Motor neuron (in vitro differentiated cells): ENCODE data around the gene ZBP1. TPM values are rescaled to one million over a fixed set of nuclear protein-coding genes. Genes with fewer than 3 reads are reported as not detected.

Experiments
- ATAC-seq, 8 experiments: fragments of 200-7000 bp; cut with Tn5 transposase; replicated peaks in 6 of 8; 2 replicates each; pipeline ENCODE4 v1.8.0; 2021; ENCODE audit warnings: mild to moderate bottlenecking in 8 of 8, moderate library complexity in 8 of 8
- H3K27ac ChIP-seq, 2 donors: fragments of 250-450 bp; sonication (Bioruptor Pico); 2 replicates each; pipeline ENCODE4 v1.9.0; 2021; ENCODE audit warnings: antibody characterized with exemption in 2 of 2, mild to moderate bottlenecking in 2 of 2, moderate library complexity in 1 of 2
- H3K4me1 ChIP-seq, 2 donors: fragments of 250-450 bp; sonication (Bioruptor Pico); replicated peaks in 1 of 2; 2 replicates each; pipeline ENCODE4 v1.6.1; 2021; ENCODE audit warnings: antibody characterized with exemption in 2 of 2, mild to moderate bottlenecking in 2 of 2, moderate library complexity in 1 of 2
- H3K4me3 ChIP-seq, 5 donors: fragments of 250-450 bp; sonication (Bioruptor Pico); 2 replicates each; pipeline ENCODE4 v1.9.0; 2021; ENCODE audit warnings: antibody characterized with exemption in 5 of 5, mild to moderate bottlenecking in 5 of 5, moderate library complexity in 4 of 5
- WGBS, 10 experiments: fragments of 450-650 bp; shearing (Covaris generic); methylation state at CpG; one replicate each; pipeline ENCODE4 v1.0.0; 2022; 5-methylcytosine and 5-hydroxymethylcytosine counted together
- in situ Hi-C, 9 experiments: fragments of 400-800 bp; cut with MboI; loops; one replicate each; pipeline ENCODE4 v1.15.0; 2021; ENCODE audit warnings: low sequenced_read_pairs in 9 of 9, low pct_unique_long_range_greater_than_20kb in 2 of 9; ENCODE audit not compliant: unreplicated experiment in 9 of 9
- total RNA-seq, 8 experiments: library from RNA; unstranded; fragments of 300-600 nt; gene quantifications; 2 replicates each; pipeline versions ENCODE4 v1.2.3 to v1.2.4, GENCODE V29; 2022

The ZBP1 gene
- total RNA-seq, 8 experiments from 2014 or later = 0.09 to 1.00 (median 0.30) TPM; not detected in 2

GRCh38 chr20:57556980-57557274 lies 63.3 kb downstream of the ZBP1 start:
- WGBS, 10 experiments = 0 to 93% (median 80%) methylated on average over 1 to 3 of the region's 3 CpGs; no CpG with 5 or more reads in 3 of the 10 experiments
- Histone ChIP-seq H3K27ac (no peak overlapping the region), H3K4me3 (no peak overlapping the region), H3K4me1 (peaks cover 2 to 8% of the 10 kb centered on the region in 2 donors)
- in situ Hi-C loops = no loop called here
- ATAC-seq = no peak

DNA sequence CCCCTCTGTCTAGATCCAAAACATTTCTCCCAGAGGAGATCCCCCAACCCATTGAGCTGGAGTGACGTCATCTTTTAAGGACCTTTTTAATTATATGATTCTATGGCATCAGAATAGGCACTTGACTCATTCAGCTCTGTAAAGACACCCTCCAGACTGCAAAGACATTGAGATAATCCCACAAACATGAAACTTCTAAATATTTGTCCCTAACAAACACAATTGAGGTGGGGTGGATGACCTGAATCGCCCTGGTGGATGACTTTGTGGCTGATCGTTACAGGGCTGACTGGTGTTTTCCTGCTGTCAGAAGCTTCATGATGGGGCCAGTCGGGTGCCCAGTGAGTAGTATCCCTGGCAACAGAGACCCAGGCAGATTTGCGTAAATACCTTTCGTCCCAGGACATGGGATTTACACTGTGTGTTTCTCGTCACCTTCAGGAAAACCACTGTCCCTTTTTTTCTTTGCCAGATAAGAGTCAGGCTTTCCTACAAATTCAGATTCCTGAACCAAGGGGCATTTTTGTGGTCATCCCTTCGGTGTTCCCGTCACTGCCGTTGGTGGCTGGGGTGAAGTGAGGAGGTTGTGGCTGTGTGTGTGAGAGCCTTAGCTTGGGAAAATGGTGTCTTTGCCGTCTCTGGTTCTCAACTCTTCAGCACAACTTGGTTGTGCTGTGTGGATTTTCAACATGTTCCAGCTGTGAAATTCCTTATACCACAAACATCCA lies 64.6 kb downstream of the ZBP1 start:
- Histone ChIP-seq H3K4me1 (peaks cover 2% of the 10 kb centered on the region in 2 donors), H3K4me3 (no peak overlapping the region), H3K27ac (no peak overlapping the region)
- peak in 2 of 8 experiments; percentile 18 to 72 for ATAC-seq
- WGBS, 10 experiments = 11 to 96% (median 67%) methylated on average over 1 to 7 of the region's 11 CpGs; no CpG with 5 or more reads in 4 of the 10 experiments
- in situ Hi-C loops = no loop called here

Other genes starting within 250 kb of the ZBP1 start
- 10 to 100 TPM in 4 of 8 experiments, 1 to 10 TPM in 4; 1.2 to 24.3 (median 9.6) TPM for gene RBM38, start 229.0 kb downstream of the ZBP1 start, total RNA-seq
- gene CTCFL, start 95.3 kb downstream of the ZBP1 start, total RNA-seq = 1 to 10 TPM in 2 of 8 experiments, under 1 TPM in 5, not detected in 1; 0.07 to 1.8 (median 0.38) TPM
- gene PCK1, start 59.3 kb downstream of the ZBP1 start, total RNA-seq = 1 to 10 TPM in 1 of 8 experiments, under 1 TPM in 5, not detected in 2; 0.22 to 1.3 (median 0.39) TPM
- 10 to 100 TPM in 1 of 8 experiments, 1 to 10 TPM in 6, under 1 TPM in 1; 0.61 to 26.2 (median 2.8) TPM for gene PMEPA1, start 89.6 kb upstream of the ZBP1 start, total RNA-seq